ENCODE measurements around the gene EIF4E2. TPM values are rescaled to one million over a fixed set of nuclear protein-coding genes. Genes with fewer than 3 reads are reported as not detected.

Gene EIF4E2
- total and polyA plus RNA-seq, 5 donors: 32.1 to 49.4 (median 44.0) TPM

DNA sequence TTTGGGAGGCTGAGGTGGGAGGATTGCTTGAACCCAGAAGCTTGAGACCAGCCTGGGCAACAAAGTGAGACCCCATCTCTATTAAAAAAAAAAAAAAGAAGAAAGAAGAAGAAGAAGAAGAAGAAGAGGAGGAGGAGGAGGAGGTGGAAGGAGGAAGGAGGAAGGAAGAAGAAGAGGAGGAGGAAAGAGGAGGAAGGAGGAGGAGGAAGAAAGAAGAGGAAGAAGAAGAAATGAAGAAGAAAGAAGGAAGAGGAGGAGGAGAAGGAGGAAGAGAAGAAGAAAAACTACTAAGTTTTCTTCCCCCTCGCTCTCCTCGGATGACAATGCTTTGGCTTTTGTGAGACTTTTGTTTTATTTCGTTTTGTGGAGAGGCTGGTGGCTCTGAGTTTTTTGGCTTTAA, 52.8 kb downstream of the EIF4E2 start:
- no peaks in the 10 kb centered on the region for H3K9me3 ChIP-seq (ENCODE audit: control insufficient read depth, low read length)
- no peaks in the 10 kb centered on the region for H3K27me3 ChIP-seq (ENCODE audit: control insufficient read depth, insufficient read depth)
- no peaks in the 10 kb centered on the region for H3K4me1 ChIP-seq (ENCODE audit: control insufficient read depth, insufficient read depth, low read length)
- DNase-seq: no peak
- H3K4me3 ChIP-seq (ENCODE audit: low read length): no peak overlapping the region
- intact Hi-C loops (cut with DNase I): loop anchor here in 2 of 4 donors (10.0 kb wide), 1 partner anchor 62 kb away; no protein-coding TSS in a partner anchor
- WGBS: 76% methylated on average over 3 of the region's 3 CpGs
- H3K27ac ChIP-seq (ENCODE audit: low read length): no peak overlapping the region
- ATAC-seq: no peak

DNA sequence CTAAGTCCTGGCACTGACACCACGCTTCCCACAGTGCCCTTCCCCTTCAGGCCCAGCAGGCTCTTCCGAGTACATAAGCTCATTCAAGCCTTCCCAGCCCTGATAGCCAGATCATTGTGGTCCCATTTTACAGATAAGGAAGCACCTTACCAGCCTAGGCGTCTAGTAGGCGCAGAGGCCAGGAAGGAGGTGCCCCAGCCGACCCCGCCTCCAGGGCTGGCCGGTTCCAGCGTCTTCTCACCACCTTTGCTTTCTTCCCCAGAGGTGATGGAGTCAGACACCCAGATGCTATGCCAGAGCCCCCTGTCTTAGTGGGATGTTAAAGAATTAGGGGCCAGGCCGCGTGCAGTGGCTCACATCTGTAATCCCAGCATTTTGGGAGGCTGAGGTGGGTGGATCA, 54.0 kb downstream of the EIF4E2 start:
- H3K27me3 ChIP-seq (ENCODE audit: control insufficient read depth, insufficient read depth): no peaks in the 10 kb centered on the region
- H3K9me3 ChIP-seq (ENCODE audit: control insufficient read depth, low read length): no peaks in the 10 kb centered on the region
- 95% methylated on average over 10 of the region's 10 CpGs for WGBS
- DNase-seq: no peak
- no peak for ATAC-seq
- no peak overlapping the region for H3K27ac ChIP-seq (ENCODE audit: low read length)
- H3K4me3 ChIP-seq (ENCODE audit: low read length): no peak overlapping the region
- H3K4me1 ChIP-seq (ENCODE audit: control insufficient read depth, insufficient read depth, low read length): no peaks in the 10 kb centered on the region
- intact Hi-C loops (cut with DNase I): loop anchor here in 2 of 4 donors (10.0 kb wide), 1 partner anchor 60 kb away; no protein-coding TSS in a partner anchor

DNA sequence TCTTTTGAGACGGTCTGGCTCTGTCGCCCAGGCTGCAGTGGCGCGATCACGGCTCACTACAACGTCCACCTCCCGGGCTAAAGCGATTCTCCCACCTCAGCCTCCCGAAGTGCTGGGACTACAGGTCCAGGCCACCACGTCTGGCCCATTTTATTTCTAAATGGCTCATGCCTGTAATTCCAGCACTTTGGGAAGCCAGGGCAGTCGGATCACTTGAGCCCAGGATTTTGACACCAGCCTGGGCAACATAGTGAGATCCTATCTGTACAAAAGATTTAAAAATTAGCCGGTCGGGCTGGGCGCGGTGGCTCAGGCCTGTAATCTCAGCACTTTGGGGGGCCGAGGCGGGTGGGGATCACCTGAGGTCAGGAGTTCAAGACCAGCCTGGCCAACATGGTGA, 56.5 kb downstream of the EIF4E2 start:
- intact Hi-C loops (cut with DNase I): loop anchor here in 2 of 4 donors (10.0 kb wide), 1 partner anchor 58 kb away; no protein-coding TSS in a partner anchor
- 88% methylated on average over 17 of the region's 17 CpGs for WGBS
- no peak for ATAC-seq
- Histone ChIP-seq H3K27me3 (ENCODE audit: control insufficient read depth, insufficient read depth) (no peaks in the 10 kb centered on the region), H3K4me3 (ENCODE audit: low read length) (no peak overlapping the region), H3K9me3 (ENCODE audit: control insufficient read depth, low read length) (no peaks in the 10 kb centered on the region), H3K4me1 (ENCODE audit: control insufficient read depth, insufficient read depth, low read length) (no peaks in the 10 kb centered on the region), H3K27ac (ENCODE audit: low read length) (no peak overlapping the region)
- no peak for DNase-seq

DNA sequence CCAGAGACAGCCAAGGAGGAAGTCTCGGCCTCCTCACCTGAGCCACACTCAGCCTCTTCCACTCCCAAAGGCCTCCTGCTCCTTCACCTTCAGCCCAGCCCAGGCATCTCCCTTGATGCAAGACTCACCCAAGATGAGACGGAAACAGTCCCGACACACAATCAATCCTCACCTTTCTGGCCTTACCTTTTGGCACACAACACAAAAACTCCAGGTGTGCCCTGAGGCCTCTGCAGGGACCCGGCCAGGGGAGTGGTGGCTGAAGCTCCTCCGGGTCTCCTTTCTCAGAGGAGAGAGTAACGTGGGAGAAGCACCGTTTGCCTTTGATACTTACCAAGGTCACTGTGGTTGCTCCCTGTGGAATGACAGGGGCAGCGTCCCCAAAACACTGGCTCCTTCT, 59.1 kb downstream of the EIF4E2 start:
- no peaks in the 10 kb centered on the region for H3K27me3 ChIP-seq (ENCODE audit: control insufficient read depth, insufficient read depth)
- no peaks in the 10 kb centered on the region for H3K4me1 ChIP-seq (ENCODE audit: control insufficient read depth, insufficient read depth, low read length)
- H3K27ac ChIP-seq (ENCODE audit: low read length): no peak overlapping the region
- H3K4me3 ChIP-seq (ENCODE audit: low read length): no peak overlapping the region
- DNase-seq (no peak), ATAC-seq (no peak)
- no peaks in the 10 kb centered on the region for H3K9me3 ChIP-seq (ENCODE audit: control insufficient read depth, low read length)
- intact Hi-C loops (cut with DNase I): loop anchor here in 3 of 4 donors (10.0 kb wide), 2 partner anchors 55 to 645 kb away; partner anchors contain the start of gene ATG16L1 (in 1 of the 3)
- 88% methylated on average over 8 of the region's 8 CpGs for WGBS

DNA sequence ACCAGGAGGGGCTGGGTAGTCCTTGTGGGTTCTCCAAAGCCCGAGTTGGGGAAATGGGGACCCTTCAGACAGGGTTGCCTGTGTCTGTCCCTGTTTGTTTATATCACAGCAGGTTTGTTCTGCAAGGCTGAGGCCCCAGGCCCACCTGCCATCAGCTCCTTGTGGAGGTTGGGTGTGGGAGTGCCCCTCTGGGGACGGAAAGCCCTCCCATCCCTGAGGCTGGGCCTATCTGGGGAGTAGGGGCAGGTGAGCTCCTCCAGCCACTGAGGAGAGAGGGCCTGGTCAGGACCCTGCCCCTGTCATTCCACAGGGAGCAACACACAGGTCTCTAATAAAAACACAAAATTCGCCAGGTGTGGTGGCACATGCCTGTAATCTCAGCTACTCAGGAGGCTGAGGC, 59.6 kb downstream of the EIF4E2 start:
- Histone ChIP-seq H3K9me3 (ENCODE audit: control insufficient read depth, low read length) (no peaks in the 10 kb centered on the region), H3K27ac (ENCODE audit: low read length) (no peak overlapping the region), H3K27me3 (ENCODE audit: control insufficient read depth, insufficient read depth) (no peaks in the 10 kb centered on the region), H3K4me3 (ENCODE audit: low read length) (no peak overlapping the region), H3K4me1 (ENCODE audit: control insufficient read depth, insufficient read depth, low read length) (no peaks in the 10 kb centered on the region)
- 81% methylated on average over 3 of the region's 3 CpGs for WGBS
- no peak for ATAC-seq
- intact Hi-C loops (cut with DNase I): loop anchor here in 2 of 4 donors (10.0 kb wide), 2 partner anchors 55 to 645 kb away; partner anchors contain the start of gene ATG16L1 (in 1 of the 2)
- no peak for DNase-seq

DNA sequence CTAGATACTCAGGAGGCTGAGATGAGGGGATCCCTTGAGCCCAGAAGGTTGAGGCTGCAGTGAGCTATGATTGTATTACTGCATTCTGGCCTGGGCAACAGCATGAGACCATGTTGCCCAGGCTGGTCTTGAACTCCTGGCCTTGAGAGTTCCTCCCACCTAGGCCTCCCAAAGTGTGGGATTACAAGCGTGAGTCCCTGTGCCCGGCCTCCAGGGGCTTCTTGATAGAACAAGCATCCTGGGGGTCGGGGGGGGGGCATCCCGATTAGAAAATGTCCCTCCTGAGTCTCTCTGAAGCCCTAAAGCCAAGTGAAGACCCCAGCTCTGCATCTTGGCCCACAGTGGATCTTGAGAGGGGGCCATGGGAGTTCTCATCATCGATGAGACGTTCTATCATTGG, 60.6 kb downstream of the EIF4E2 start:
- no peak for DNase-seq
- no peak for ATAC-seq
- no peak overlapping the region for H3K27ac ChIP-seq (ENCODE audit: low read length)
- 79% methylated on average over 6 of the region's 6 CpGs for WGBS
- H3K9me3 ChIP-seq (ENCODE audit: control insufficient read depth, low read length): no peaks in the 10 kb centered on the region
- intact Hi-C loops (cut with DNase I): loop anchor here in 2 of 4 donors (10.0 kb wide), 2 partner anchors 54 to 644 kb away; partner anchors contain the start of gene ATG16L1 (in 1 of the 2)
- no peak overlapping the region for H3K4me3 ChIP-seq (ENCODE audit: low read length)
- no peaks in the 10 kb centered on the region for H3K27me3 ChIP-seq (ENCODE audit: control insufficient read depth, insufficient read depth)
- no peaks in the 10 kb centered on the region for H3K4me1 ChIP-seq (ENCODE audit: control insufficient read depth, insufficient read depth, low read length)

DNA sequence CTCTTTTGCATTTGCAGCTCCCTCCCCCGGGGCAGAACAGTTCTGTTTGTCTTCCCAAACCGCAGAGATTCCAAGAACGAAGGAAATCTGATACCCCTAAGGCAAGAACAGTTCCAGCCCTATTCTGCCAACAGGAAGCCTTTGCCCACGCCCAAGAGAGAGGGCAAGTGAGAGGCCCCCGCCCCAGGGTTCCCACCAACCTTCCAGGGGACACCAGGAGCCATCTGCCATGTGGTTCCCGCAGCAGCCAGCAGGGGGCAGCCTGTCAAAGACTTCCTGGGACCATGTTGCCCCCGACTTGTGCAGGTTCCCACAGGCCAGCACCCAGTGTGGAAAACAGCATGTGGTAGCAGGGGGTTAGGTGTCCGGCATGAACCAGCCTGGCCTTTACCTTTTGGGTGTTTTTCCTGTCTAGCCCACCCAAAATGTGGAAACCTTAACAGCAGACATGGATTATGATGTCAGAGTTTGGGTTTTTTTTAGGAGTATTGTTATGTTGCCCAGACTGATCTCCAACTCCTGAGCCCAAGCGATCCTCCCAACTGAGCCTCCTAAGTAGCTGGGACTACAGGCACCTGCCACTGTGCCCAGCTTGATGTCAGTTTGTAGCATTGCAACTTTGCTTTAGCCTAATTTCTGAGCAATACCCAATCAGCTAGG, 61.2 kb downstream of the EIF4E2 start:
- intact Hi-C loops (cut with DNase I): loop anchor here in 2 of 4 donors (10.0 kb wide), 2 partner anchors 53 to 643 kb away; partner anchors contain the start of gene ATG16L1 (in 1 of the 2)
- H3K9me3 ChIP-seq (ENCODE audit: control insufficient read depth, low read length): no peaks in the 10 kb centered on the region
- no peaks in the 10 kb centered on the region for H3K27me3 ChIP-seq (ENCODE audit: control insufficient read depth, insufficient read depth)
- DNase-seq (peak; percentile 58 to 86 (median 84)), ATAC-seq (peak; percentile 33 to 65)
- 42% methylated on average over 9 of the region's 9 CpGs for WGBS
- no peak overlapping the region for H3K4me3 ChIP-seq (ENCODE audit: low read length)
- H3K4me1 ChIP-seq (ENCODE audit: control insufficient read depth, insufficient read depth, low read length): no peaks in the 10 kb centered on the region
- no peak overlapping the region for H3K27ac ChIP-seq (ENCODE audit: low read length)

DNA sequence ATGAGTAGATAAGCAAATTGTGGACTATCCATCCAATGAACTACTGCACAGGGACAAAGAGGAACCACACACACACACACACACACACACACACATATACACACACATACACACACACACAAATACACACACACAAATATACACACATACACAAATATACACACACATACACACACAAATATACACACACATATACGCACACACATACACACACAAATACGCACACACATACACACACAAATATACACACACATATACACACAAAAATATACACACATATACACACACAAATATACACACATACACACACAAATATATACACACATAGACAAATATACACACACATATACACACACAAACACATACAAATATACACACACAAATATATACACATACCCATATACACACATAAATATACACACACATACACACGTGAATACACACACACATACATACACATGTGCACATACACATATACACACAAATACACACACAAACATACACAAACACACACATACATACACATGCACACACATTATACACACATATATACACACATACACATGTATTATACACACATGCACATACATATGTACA, 63.1 kb downstream of the EIF4E2 start:
- no peaks in the 10 kb centered on the region for H3K27me3 ChIP-seq (ENCODE audit: control insufficient read depth, insufficient read depth)
- no peaks in the 10 kb centered on the region for H3K4me1 ChIP-seq (ENCODE audit: control insufficient read depth, insufficient read depth, low read length)
- 86% methylated on average over 3 of the region's 3 CpGs for WGBS
- ATAC-seq (no peak), DNase-seq (no peak)
- H3K27ac ChIP-seq (ENCODE audit: low read length): no peak overlapping the region
- H3K4me3 ChIP-seq (ENCODE audit: low read length): no peak overlapping the region
- intact Hi-C loops (cut with DNase I): loop anchor here in 2 of 4 donors (10.0 kb wide), 2 partner anchors 51 to 641 kb away; partner anchors contain the start of gene ATG16L1 (in 1 of the 2)
- H3K9me3 ChIP-seq (ENCODE audit: control insufficient read depth, low read length): no peaks in the 10 kb centered on the region

DNA sequence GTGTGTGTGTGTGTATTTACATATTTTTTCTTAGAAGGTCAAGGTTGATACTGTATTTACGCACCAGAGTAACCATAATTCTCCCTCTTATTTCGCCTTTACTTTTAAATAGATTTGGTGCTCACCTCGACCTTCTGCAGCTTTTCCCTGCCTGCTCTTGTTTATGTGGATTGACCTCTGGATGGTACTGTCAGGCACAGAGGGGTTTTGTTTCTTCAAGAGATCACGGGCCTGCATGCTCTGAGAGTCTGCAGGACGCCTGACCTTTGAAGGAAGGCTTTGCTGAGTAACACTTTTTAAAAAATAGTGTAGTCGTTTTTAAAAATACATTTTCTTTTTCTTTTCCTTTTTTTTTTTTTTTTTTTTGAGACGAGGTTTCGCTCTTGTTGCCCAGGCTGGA, 64.8 kb downstream of the EIF4E2 start:
- Histone ChIP-seq H3K27ac (ENCODE audit: low read length) (no peak overlapping the region), H3K4me1 (ENCODE audit: control insufficient read depth, insufficient read depth, low read length) (no peaks in the 10 kb centered on the region), H3K4me3 (ENCODE audit: low read length) (no peak overlapping the region), H3K27me3 (ENCODE audit: control insufficient read depth, insufficient read depth) (no peaks in the 10 kb centered on the region), H3K9me3 (ENCODE audit: control insufficient read depth, low read length) (no peaks in the 10 kb centered on the region)
- ATAC-seq (no peak), DNase-seq (no peak)
- intact Hi-C loops (cut with DNase I): loop anchor here in 2 of 4 donors (10.0 kb wide), 2 partner anchors 49 to 639 kb away; partner anchors contain the start of gene ATG16L1 (in 1 of the 2)
- WGBS: 71% methylated on average over 8 of the region's 8 CpGs

Data from right cardiac atrium (tissue), 5 donors.